Spleen (tissue), 7 donors: Measurements from ENCODE around the gene NOM1.

Experiments used
- POLR2A ChIP-seq, 3 donors: fragments of 450-650 bp; IDR thresholded peaks; one replicate each; pipeline ENCODE4 v1.5.1; 2017; ENCODE audit warnings: antibody characterized with exemption in 3 of 3, mild to moderate bottlenecking in 1 of 3
- POLR2AphosphoS5 ChIP-seq, 3 donors: sonication (generic); formaldehyde crosslinking; IDR thresholded peaks; one replicate each; pipeline ENCODE4 v1.5.1; 2017; ENCODE audit warnings: antibody characterized with exemption in 3 of 3
- TF ChIP-seq, protein P1 (sequence below), 11 experiments: fragments of 200-600 bp in 7 of 11; fragments of 450-650 bp in 4 of 11; sonication (generic) in 4 of 11; IDR thresholded peaks in 8 of 11; conservative IDR thresholded peaks in 3 of 11; 1 replicate in 7 of 11; 2 replicates in 4 of 11; pipeline versions ENCODE4 v1.4.0 to v1.8.0; 2016 to 2021; ENCODE audit warnings: antibody characterized with exemption in 11 of 11, inconsistent platforms in 4 of 11, mild to moderate bottlenecking in 1 of 11
- donor health status: DM: no; HTN: no; CAD: no; lungs with moderate emphysema.
- donor health status: DM: no; HTN: no; CAD: no.
- donor health status: DM: no; HTN: no; CAD: no.

DNA sequence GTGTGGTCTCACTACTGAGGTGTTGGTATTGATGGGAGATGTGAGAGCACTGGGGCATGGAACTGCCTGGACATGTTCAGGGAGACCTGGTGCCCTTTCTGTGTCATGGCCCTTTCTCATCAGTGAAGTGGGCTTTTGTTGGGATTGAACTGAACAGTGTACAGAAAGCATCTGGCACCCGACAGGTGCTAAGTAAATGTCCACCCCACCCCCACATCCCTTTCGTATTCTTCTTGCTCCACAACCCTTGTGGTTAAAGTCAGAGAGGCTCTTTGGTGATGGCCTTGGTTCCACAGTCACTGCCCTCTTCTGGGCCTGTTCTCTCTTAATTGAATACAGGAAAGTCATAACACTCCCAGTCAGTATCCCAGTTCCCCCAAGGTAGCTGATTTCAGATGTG, 5.4 kb downstream of the NOM1 start:
- TF ChIP-seq, protein P1, sequence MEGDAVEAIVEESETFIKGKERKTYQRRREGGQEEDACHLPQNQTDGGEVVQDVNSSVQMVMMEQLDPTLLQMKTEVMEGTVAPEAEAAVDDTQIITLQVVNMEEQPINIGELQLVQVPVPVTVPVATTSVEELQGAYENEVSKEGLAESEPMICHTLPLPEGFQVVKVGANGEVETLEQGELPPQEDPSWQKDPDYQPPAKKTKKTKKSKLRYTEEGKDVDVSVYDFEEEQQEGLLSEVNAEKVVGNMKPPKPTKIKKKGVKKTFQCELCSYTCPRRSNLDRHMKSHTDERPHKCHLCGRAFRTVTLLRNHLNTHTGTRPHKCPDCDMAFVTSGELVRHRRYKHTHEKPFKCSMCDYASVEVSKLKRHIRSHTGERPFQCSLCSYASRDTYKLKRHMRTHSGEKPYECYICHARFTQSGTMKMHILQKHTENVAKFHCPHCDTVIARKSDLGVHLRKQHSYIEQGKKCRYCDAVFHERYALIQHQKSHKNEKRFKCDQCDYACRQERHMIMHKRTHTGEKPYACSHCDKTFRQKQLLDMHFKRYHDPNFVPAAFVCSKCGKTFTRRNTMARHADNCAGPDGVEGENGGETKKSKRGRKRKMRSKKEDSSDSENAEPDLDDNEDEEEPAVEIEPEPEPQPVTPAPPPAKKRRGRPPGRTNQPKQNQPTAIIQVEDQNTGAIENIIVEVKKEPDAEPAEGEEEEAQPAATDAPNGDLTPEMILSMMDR (IDR thresholded peaks at IDR 0.05 in 8 of 11, conservative IDR thresholded peaks at IDR 0.05 in 3 of 11): no peak
- TF ChIP-seq POLR2A (IDR thresholded peaks at IDR 0.05) (no peak), POLR2AphosphoS5 (IDR thresholded peaks at IDR 0.05) (no peak)
